Neutrophil (primary cell): ENCODE data around the gene CNTNAP5.

ENCODE experiments used
- H3K27ac ChIP-seq: fragments of 200-600 bp; sonication (generic); 2 replicates; pipeline ENCODE4 v1.5.1; 2016; ENCODE audit warnings: mild to moderate bottlenecking, moderate library complexity
- H3K27me3 ChIP-seq: fragments of 200-600 bp; sonication (generic); 2 replicates; pipeline ENCODE4 v1.6.0; 2016; ENCODE audit warnings: mild to moderate bottlenecking
- H3K36me3 ChIP-seq: fragments of 200-600 bp; sonication (generic); 2 replicates; pipeline ENCODE4 v1.5.1; 2017
- H3K4me1 ChIP-seq, 2 experiments: fragments of 200-600 bp in 1 of 2; sonication (generic) in 1 of 2; 1 replicate in 1 of 2; 2 replicates in 1 of 2; pipeline versions ENCODE4 v1.5.1 to v1.6.1; 2013 to 2016; ENCODE audit warnings: low read depth in 1 of 2, low read length in 1 of 2, mild to moderate bottlenecking in 1 of 2, moderate library complexity in 1 of 2; ENCODE audit not compliant: control insufficient read depth in 1 of 2, insufficient read depth in 1 of 2
- H3K4me3 ChIP-seq, 2 experiments: fragments of 200-600 bp in 1 of 2; sonication (generic) in 1 of 2; 1 replicate in 1 of 2; 2 replicates in 1 of 2; pipeline ENCODE4 v1.5.1; 2013 to 2016; ENCODE audit warnings: low read depth in 1 of 2, low read length in 1 of 2, mild to moderate bottlenecking in 1 of 2, moderate library complexity in 1 of 2
- H3K9me3 ChIP-seq: fragments of 200-600 bp; sonication (generic); 2 replicates; pipeline ENCODE4 v1.5.1; 2016
- CTCF ChIP-seq: fragments of 200-600 bp; sonication (generic); IDR thresholded peaks from 2 replicates; pipeline ENCODE4 v1.5.1; 2016; ENCODE audit warnings: antibody characterized with exemption

The CNTNAP5 gene

GRCh38 chr2:124566518-124566970 lies 541.5 kb downstream of the CNTNAP5 start:
- Histone ChIP-seq H3K36me3 (no peaks in the 10 kb centered on the region), H3K4me1 (no peaks in the 10 kb centered on the region), H3K27ac (no peak overlapping the region), H3K4me3 (no peak overlapping the region), H3K9me3 (no peaks in the 10 kb centered on the region), H3K27me3 (no peaks in the 10 kb centered on the region)
- TF ChIP-seq CTCF: no peak

GRCh38 chr2:124570872-124571271 lies 545.8 kb downstream of the CNTNAP5 start:
- TF ChIP-seq CTCF: no peak
- Histone ChIP-seq H3K27me3 (no peaks in the 10 kb centered on the region), H3K9me3 (no peaks in the 10 kb centered on the region), H3K36me3 (no peaks in the 10 kb centered on the region), H3K27ac (no peak overlapping the region), H3K4me1 (no peaks in the 10 kb centered on the region), H3K4me3 (no peak overlapping the region)

GRCh38 chr2:124571836-124572235 lies 546.7 kb downstream of the CNTNAP5 start:
- Histone ChIP-seq H3K9me3 (no peaks in the 10 kb centered on the region), H3K4me1 (no peaks in the 10 kb centered on the region), H3K4me3 (no peak overlapping the region), H3K27ac (no peak overlapping the region), H3K36me3 (no peaks in the 10 kb centered on the region), H3K27me3 (no peaks in the 10 kb centered on the region)
- TF ChIP-seq CTCF: no peak

- Histone ChIP-seq H3K4me1 (no peaks in the 10 kb centered on the region), H3K27me3 (no peaks in the 10 kb centered on the region), H3K4me3 (no peak overlapping the region), H3K27ac (no peak overlapping the region), H3K36me3 (no peaks in the 10 kb centered on the region), H3K9me3 (no peaks in the 10 kb centered on the region)
- no peak for TF ChIP-seq CTCF
Observed at GRCh38 chr2:124572934-124573634, 548.0 kb downstream of the CNTNAP5 start.

GRCh38 chr2:124575497-124575896 lies 550.4 kb downstream of the CNTNAP5 start:
- TF ChIP-seq CTCF: no peak
- Histone ChIP-seq H3K27me3 (no peaks in the 10 kb centered on the region), H3K4me1 (no peaks in the 10 kb centered on the region), H3K36me3 (no peaks in the 10 kb centered on the region), H3K9me3 (no peaks in the 10 kb centered on the region), H3K4me3 (no peak overlapping the region), H3K27ac (no peak overlapping the region)
